HepG2 (cell line): ENCODE results near the gene TIMM44. TPM values are rescaled to one million over a fixed set of nuclear protein-coding genes. Genes with fewer than 3 reads are reported as not detected.

Experiments used
- DNMT1 ChIP-seq: sonication (generic); formaldehyde crosslinking; IDR thresholded peaks from 2 replicates; pipeline ENCODE4 v1.5.1; 2020; ENCODE audit warnings: mild to moderate bottlenecking, missing genetic modification reagents
- ELF3 ChIP-seq: IDR thresholded peaks from 2 replicates; pipeline ENCODE4 v1.6.1; 2016; ENCODE audit warnings: missing genetic modification reagents, missing compliant biosample characterization
- ERF ChIP-seq: IDR thresholded peaks from 2 replicates; pipeline ENCODE4 v1.6.1; 2018; ENCODE audit warnings: missing biosample characterization, missing genetic modification reagents
- HMGXB4 ChIP-seq, 2 experiments: sonication (generic) in 1 of 2; formaldehyde crosslinking in 1 of 2; IDR thresholded peaks; 2 replicates each; pipeline versions ENCODE4 v1.4.0 to v1.6.1; 2018 to 2020; ENCODE audit warnings: missing genetic modification reagents in 2 of 2, borderline replicate concordance in 1 of 2, low read depth in 1 of 2, mild to moderate bottlenecking in 1 of 2, missing biosample characterization in 1 of 2
- KDM2A ChIP-seq: sonication (generic); formaldehyde crosslinking; IDR thresholded peaks from 2 replicates; pipeline ENCODE4 v1.4.0; 2020; ENCODE audit warnings: low read depth, missing genetic modification reagents, borderline replicate concordance
- NFE2 ChIP-seq: sonication (generic); formaldehyde crosslinking; IDR thresholded peaks from 2 replicates; pipeline ENCODE4 v1.4.0; 2020; ENCODE audit warnings: missing genetic modification reagents
- NFRKB ChIP-seq: fragments of 450-650 bp; IDR thresholded peaks from 2 replicates; pipeline ENCODE4 v1.6.1; 2017
- PHF20 ChIP-seq: sonication (generic); formaldehyde crosslinking; IDR thresholded peaks from 2 replicates; pipeline ENCODE4 v1.5.0; 2020; ENCODE audit warnings: mild to moderate bottlenecking, missing genetic modification reagents
- RXRB ChIP-seq: IDR thresholded peaks from 2 replicates; pipeline ENCODE4 v1.6.1; 2016; ENCODE audit warnings: borderline replicate concordance, missing genetic modification reagents, missing compliant biosample characterization
- SIX4 ChIP-seq: sonication (generic); formaldehyde crosslinking; IDR thresholded peaks from 2 replicates; pipeline ENCODE4 v1.4.0; 2020; ENCODE audit warnings: missing genetic modification reagents
- SOX6 ChIP-seq, 2 experiments: fragments of 450-650 bp in 1 of 2; sonication (generic) in 1 of 2; formaldehyde crosslinking in 1 of 2; IDR thresholded peaks; 2 replicates each; pipeline versions ENCODE4 v1.4.0 to v1.6.1; 2017 to 2020; ENCODE audit warnings: antibody characterized with exemption in 1 of 2, mild to moderate bottlenecking in 1 of 2, missing genetic modification reagents in 1 of 2
- THRA ChIP-seq: sonication (generic); formaldehyde crosslinking; IDR thresholded peaks from 2 replicates; pipeline ENCODE4 v1.4.0; 2020; ENCODE audit warnings: missing genetic modification reagents, borderline replicate concordance
- YEATS4 ChIP-seq: sonication (generic); formaldehyde crosslinking; IDR thresholded peaks from 2 replicates; pipeline ENCODE4 v1.4.0; 2020; ENCODE audit warnings: missing genetic modification reagents, borderline replicate concordance
- ZNF230 ChIP-seq: sonication (generic); formaldehyde crosslinking; IDR thresholded peaks from 2 replicates; pipeline ENCODE4 v1.4.0; 2020; ENCODE audit warnings: mild to moderate bottlenecking, missing genetic modification reagents
- ZNF253 ChIP-seq: sonication (generic); formaldehyde crosslinking; IDR thresholded peaks from 2 replicates; pipeline ENCODE4 v1.8.0; 2022; ENCODE audit warnings: mild to moderate bottlenecking, missing genetic modification reagents, borderline replicate concordance
- ZNF274 ChIP-seq: sonication (generic); formaldehyde crosslinking; IDR thresholded peaks from 2 replicates; pipeline ENCODE4 v1.5.1; 2020; ENCODE audit warnings: mild to moderate bottlenecking, missing genetic modification reagents
- ZNF331 ChIP-seq: sonication (generic); formaldehyde crosslinking; IDR thresholded peaks from 2 replicates; pipeline ENCODE4 v1.4.0; 2020; ENCODE audit warnings: missing genetic modification reagents
- ZNF335 ChIP-seq: sonication (generic); formaldehyde crosslinking; IDR thresholded peaks from 2 replicates; pipeline ENCODE4 v1.4.0; 2020; ENCODE audit warnings: missing genetic modification reagents
- ZNF343 ChIP-seq: sonication (generic); formaldehyde crosslinking; IDR thresholded peaks from 2 replicates; pipeline ENCODE4 v1.4.0; 2020; ENCODE audit warnings: mild to moderate bottlenecking, missing genetic modification reagents
- ZNF446 ChIP-seq: sonication (generic); formaldehyde crosslinking; IDR thresholded peaks from 2 replicates; pipeline ENCODE4 v1.5.0; 2020; ENCODE audit warnings: mild to moderate bottlenecking, missing genetic modification reagents
- ZNF543 ChIP-seq: sonication (generic); formaldehyde crosslinking; IDR thresholded peaks from 2 replicates; pipeline ENCODE4 v1.4.0; 2020; ENCODE audit warnings: mild to moderate bottlenecking, missing genetic modification reagents
- ZNF552 ChIP-seq: sonication (generic); formaldehyde crosslinking; IDR thresholded peaks from 2 replicates; pipeline ENCODE4 v1.9.0; 2022; ENCODE audit warnings: missing genetic modification reagents, mild to moderate bottlenecking, borderline replicate concordance
- ZNF557 ChIP-seq: sonication (generic); formaldehyde crosslinking; IDR thresholded peaks from 2 replicates; pipeline ENCODE4 v1.4.0; 2020; ENCODE audit warnings: missing genetic modification reagents
- ZSCAN29 ChIP-seq: sonication (generic); formaldehyde crosslinking; conservative IDR thresholded peaks from 2 replicates; pipeline ENCODE4 v1.4.0; 2020; ENCODE audit warnings: mild to moderate bottlenecking, missing genetic modification reagents
- ZXDC ChIP-seq: sonication (generic); formaldehyde crosslinking; IDR thresholded peaks from 2 replicates; pipeline ENCODE4 v1.5.0; 2020; ENCODE audit warnings: mild to moderate bottlenecking, missing genetic modification reagents
- polyA plus RNA-seq, 8 experiments: library from polyadenylated mRNA; depleted of rRNA in 3 of 8; stranded (reverse) in 7 of 8; unstranded in 1 of 8; fragments of >200 nt; fragmentation: Illumina TruSeq in 4 of 8; extraction: Trizol in 4 of 8; gene quantifications; 2 replicates each; pipeline versions ENCODE4 v1.2.1 to v1.2.3, GENCODE V29; 2011 to 2016; ENCODE audit warnings: low read depth in 4 of 8, missing spikeins in 1 of 8, mixed read lengths in 1 of 8; ENCODE audit not compliant: insufficient read depth in 1 of 8
- total RNA-seq, 5 experiments: library from RNA; depleted of rRNA; stranded (reverse); fragments of >200 nt; fragmentation: Illumina TruSeq; extraction: Trizol; gene quantifications; 2 replicates each; pipeline ENCODE4 v1.2.3, GENCODE V29; 2016; ENCODE audit warnings: low read depth in 1 of 5

The TIMM44 gene
- total and polyA plus RNA-seq, 2 of the 13 experiments (the other 11 are each of a cell fraction or from before 2014, with no cell fraction given) = 42.9 to 72.6 TPM

- TF ChIP-seq ERF (CRISPR knock-in tag) = peak; percentile 49; the same call in 1 of the 2 replicates
- no peak for TF ChIP-seq ELF3 (CRISPR knock-in tag)
- peak; percentile 22; the same call in 1 of the 2 replicates for TF ChIP-seq ZNF274 (CRISPR knock-in tag)
- no peak; the same call in 1 of the 2 replicates for TF ChIP-seq ZXDC (CRISPR knock-in tag)
- no peak for TF ChIP-seq SIX4 (CRISPR knock-in tag)
- no peak for TF ChIP-seq ZNF331 (CRISPR knock-in tag)
- TF ChIP-seq RXRB (CRISPR knock-in tag) = peak; percentile 9; the same call in 1 of the 2 replicates
- peak; percentile 20 to 63; a peak in 2 of 4 replicates for TF ChIP-seq HMGXB4 (CRISPR knock-in tag; IDR thresholded peaks at IDR 0.05; ENCODE audit: borderline replicate concordance in 1 of 2, low read depth in 1 of 2)
- TF ChIP-seq ZNF343 (CRISPR knock-in tag) = no peak
- TF ChIP-seq THRA (CRISPR knock-in tag) = peak; percentile 56
- peak; percentile 21; the same call in 1 of the 2 replicates for TF ChIP-seq ZNF335 (CRISPR knock-in tag)
- 0 out of 2 replicates have a peak, but pooled peaks have one; percentile 31 for TF ChIP-seq PHF20 (CRISPR knock-in tag)
- TF ChIP-seq ZNF253 (CRISPR knock-in tag) = 0 out of 2 replicates have a peak, but pooled peaks have one; percentile 65
- 0 out of 2 replicates have a peak, but pooled peaks have one; percentile 30 for TF ChIP-seq ZSCAN29 (CRISPR knock-in tag)
- TF ChIP-seq DNMT1 = no peak
- 0 out of 2 replicates have a peak, but pooled peaks have one; percentile 66 for TF ChIP-seq ZNF230 (CRISPR knock-in tag)
- peak; percentile 41; the same call in 1 of the 2 replicates for TF ChIP-seq YEATS4 (CRISPR knock-in tag)
- peak; percentile 45; the same call in 1 of the 2 replicates for TF ChIP-seq ZNF446 (CRISPR knock-in tag)
- TF ChIP-seq ZNF557 = no peak
- no peak for TF ChIP-seq NFRKB
- peak; percentile 62; the same call in 1 of the 2 replicates for TF ChIP-seq KDM2A
- no peak for TF ChIP-seq SOX6 (IDR thresholded peaks at IDR 0.05)
- TF ChIP-seq SOX6 (CRISPR knock-in tag; IDR thresholded peaks at IDR 0.05) = no peak; the same call in 1 of the 2 replicates
- no peak for TF ChIP-seq ZNF552 (CRISPR knock-in tag)
- 0 out of 2 replicates have a peak, but pooled peaks have one; percentile 68 for TF ChIP-seq ZNF543 (CRISPR knock-in tag)
- no peak for TF ChIP-seq NFE2 (CRISPR knock-in tag)
Observed at GRCh38 chr19:7888145-7888825, 55.2 kb downstream of the TIMM44 start, which contains the start of gene LRRC8E (continued).
